HG03135 (cell line): ENCODE data around the gene FAM228A.
"Not testable (repeated sequence)": the region's sequence is repeated elsewhere in the genome, so short reads cannot be mapped to it uniquely, and the experiment has no call there.

ENCODE experiments used
- ATAC-seq: cut with Tn5 transposase; IDR thresholded peaks from one replicate; pipeline ENCODE4 v1.9.1; 2021; ENCODE audit warnings: mild to moderate bottlenecking, moderate library complexity; ENCODE audit not compliant: unreplicated experiment

FAM228A gene

DNA sequence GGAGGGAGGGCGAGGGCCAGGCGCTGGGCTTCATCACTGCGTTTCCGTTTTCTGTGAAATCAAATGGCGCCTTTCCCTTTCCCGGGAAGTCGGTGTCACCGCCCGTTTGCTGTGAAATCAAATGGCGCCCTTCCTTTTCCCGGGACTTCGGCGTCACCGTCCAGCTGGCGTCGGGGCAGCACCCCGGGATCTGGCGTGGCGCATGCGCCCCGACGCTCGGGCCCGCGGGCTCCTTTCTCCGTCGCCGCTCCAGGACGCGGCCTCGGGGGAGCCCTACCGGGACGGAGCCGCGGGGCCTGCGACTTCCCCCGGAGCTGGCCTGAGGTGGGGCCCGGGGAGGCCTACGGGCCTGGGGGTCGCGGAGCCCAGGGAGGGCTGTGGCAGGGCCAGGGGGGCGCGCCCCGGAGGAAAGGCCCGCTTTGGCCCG is at the start of gene FAM228A:
Gene FAM228A, plus strand, starts transcription at position 203 of the 427 bp plus-strand sequence. CDS start 428 bp downstream, outside the sequence.
- ATAC-seq = no peak

GRCh38 chr2:24125956-24126355 is 48.9 kb upstream of the FAM228A start:
- no peak for ATAC-seq

- ATAC-seq = no peak
Observed at GRCh38 chr2:24132543-24132942, 42.3 kb upstream of the FAM228A start.

- ATAC-seq = not testable (repeated sequence)
Observed at GRCh38 chr2:24140305-24140704, 34.5 kb upstream of the FAM228A start.

- ATAC-seq = no peak
Observed at GRCh38 chr2:24147364-24147763, 27.5 kb upstream of the FAM228A start.

DNA sequence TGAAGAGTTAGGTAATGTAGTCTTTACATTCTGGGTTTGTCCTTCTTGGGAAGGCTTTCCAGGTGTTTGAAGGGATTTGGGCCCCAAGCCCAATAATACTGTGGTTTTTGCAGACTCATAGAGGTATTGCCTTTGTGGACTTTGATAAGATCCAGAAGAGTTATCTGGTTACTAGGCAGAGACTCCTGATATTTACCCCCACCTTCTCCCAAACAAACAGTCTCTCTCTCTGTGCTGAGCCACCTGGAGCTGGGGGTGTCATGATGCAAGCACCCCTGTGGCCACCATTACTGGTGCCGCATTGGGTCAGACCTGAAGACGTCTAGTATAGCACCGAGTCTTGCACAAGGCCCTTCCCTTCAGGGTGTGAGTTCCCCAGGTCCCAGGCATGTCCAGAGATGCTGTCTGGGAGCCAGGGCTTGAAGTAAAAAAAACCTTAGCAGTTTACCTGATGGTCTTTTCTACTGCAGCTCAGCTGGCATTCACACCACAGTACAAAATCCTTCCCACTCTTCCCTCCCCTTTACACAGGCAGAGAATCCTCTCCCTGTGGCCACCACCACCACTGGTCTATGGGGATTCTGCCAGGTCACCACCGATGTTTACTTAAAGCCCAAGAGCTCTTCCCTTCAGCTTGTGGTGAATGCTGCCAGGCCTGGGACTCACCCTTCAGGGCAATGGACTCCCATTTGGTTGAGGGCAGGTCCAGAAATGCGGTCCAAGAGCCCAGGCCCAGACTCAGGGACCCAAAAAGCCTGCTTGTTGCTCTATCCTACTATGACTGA is 22.2 kb upstream of the FAM228A start:
- no peak for ATAC-seq

DNA sequence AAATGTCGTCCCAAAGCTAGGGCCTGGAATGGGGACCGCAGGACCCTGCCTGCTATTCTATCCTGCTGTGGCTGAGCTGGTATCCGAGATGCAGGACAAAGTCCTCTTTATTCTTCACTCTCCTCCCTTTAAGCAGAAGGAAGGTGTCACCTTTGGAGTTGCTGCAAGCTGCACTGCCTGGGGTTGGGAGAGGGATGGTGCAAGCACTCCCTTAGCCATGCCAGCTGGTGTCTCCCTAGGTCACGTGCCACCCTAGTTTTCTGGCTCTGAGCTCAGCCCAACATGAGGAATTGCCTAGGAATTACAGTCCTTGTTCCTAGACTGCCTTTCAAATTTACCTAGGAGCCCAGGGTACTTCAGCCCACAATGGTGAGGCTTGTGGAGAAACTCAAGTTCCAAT is 21.4 kb upstream of the FAM228A start:
- no peak for ATAC-seq

- no peak for ATAC-seq
Observed at GRCh38 chr2:24158131-24158530, 16.7 kb upstream of the FAM228A start.

GRCh38 chr2:24159708-24160107 is 15.1 kb upstream of the FAM228A start:
- no peak for ATAC-seq

DNA sequence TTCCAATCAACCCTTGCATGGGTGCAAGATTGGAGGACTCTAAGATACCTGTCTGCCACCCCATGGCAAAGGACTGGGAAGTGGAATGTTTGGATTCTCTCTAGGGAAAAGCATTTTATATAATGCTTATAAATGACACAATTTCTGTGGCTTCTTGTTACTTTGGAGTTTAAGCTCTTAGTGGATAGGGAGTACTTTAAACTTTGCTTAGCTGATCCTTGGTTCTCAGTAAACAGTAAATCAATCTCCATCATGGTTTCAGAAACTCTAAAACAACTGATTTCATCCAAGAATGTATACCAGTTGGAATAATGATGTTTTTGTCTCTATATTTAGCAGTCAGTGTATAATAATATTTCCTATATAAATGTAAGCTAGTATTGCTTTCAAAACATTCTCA is 14.1 kb upstream of the FAM228A start:
- ATAC-seq = no peak

DNA sequence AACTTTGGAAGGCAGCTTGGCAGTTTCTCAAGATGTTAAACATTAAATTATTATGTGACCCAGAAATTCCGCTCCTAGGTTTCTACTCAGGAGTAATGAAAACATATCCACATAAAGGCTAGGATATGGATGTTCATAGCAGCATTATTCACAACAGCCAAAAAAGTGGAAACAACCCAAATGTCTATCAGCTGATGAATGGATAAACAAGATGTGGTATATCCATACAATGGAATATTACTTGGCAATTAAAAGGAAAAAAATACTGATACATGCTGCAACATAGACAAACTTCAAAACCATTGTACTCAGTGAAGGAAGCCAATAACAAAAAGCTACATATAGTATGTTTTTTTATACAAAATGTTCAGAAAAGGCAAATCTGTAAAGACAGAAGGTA is 12.4 kb upstream of the FAM228A start:
- ATAC-seq = no peak

- no peak for ATAC-seq
Observed at GRCh38 chr2:24163186-24163585, 11.7 kb upstream of the FAM228A start.

GRCh38 chr2:24163601-24164000 is 11.3 kb upstream of the FAM228A start:
- no peak for ATAC-seq

- peak; percentile 75 for ATAC-seq
Observed at GRCh38 chr2:24164416-24164973, 10.4 kb upstream of the FAM228A start.

DNA sequence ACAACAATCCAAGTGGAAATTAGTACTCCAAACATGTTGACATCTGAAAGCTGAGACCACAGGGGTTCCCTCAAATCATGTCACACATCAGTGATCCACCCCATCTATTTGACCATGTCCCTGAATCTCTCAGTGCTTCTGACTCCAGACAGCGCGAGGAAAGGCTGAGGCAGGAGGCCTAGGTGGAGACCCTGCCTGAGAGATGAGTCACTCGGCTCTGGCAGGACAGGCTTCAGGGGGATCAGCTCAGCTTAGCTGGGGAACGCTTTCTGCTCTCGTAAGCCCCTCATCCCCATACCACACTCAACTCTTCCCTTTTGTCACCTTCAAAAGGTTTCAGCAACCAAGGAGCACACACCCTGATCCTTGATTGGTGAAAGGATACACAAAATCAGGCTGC is 5.8 kb upstream of the FAM228A start:
- no peak for ATAC-seq

DNA sequence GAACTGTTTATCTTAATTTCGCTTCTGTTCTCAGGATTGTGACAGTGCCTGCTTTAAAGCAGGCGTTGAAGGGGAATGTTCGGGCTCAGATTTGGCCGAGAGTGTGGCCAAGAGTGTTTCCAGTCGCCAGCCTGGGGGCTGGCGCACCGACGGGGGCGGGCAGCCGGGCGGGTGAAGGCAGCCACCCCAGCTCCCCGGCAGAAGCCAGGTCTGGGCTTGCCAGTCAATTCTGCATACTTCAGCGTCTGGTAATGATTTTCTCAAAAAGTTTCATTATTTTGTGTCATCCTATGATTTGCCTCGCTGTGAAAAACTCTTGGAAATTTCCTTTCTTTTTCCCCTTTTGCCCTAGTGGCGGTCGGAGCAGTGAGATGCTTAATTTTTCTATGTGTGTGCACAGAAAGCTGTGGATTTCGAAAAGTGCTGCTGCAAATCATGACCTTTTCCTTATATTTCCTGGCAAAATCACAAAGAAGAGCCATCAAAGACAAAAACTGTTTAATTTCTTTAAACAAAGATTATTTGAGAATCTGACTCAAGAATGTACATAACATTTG is 856 bp downstream of the FAM228A start:
- no peak for ATAC-seq

- no peak for ATAC-seq
Observed at GRCh38 chr2:24176326-24176725, 1.5 kb downstream of the FAM228A start.

- no peak for ATAC-seq
Observed at GRCh38 chr2:24179683-24180082, 4.8 kb downstream of the FAM228A start.

- ATAC-seq = no peak
Observed at GRCh38 chr2:24181849-24182248, 7.0 kb downstream of the FAM228A start.

- ATAC-seq = no peak
Observed at GRCh38 chr2:24182507-24182906, 7.7 kb downstream of the FAM228A start.

DNA sequence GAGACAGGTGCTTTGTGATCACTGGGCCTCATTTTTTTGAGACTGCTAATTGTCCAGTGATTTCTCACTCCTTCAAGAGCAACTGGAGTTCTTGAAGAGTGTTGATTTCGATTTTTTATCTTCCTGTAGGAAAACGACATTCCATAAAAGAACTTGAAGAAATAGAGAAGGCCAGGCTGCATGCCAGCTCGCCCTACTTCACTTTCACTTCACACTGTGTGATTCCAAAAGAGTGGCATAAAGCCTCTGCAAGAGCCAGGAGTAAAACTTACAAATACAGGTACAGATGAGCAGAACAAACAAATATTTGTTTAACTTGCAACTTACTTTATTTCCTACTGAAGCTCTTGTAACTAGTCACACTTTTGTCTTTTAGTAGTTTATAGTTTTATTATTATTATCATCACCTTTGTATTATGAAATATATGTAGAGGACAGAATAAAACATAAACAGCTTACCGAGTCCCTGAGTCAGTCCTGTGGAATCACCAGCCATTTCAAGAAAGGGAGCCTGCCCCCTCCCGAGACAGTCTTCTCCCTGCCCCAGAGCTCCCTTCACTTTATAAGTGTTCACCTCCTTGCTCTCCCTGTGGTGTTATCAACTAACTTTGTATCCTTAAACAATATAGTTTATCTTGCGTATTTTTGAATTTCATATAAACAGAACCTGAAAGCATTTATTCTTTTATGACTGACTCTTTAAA is 8.7 kb downstream of the FAM228A start:
- no peak for ATAC-seq

- ATAC-seq = no peak
Observed at GRCh38 chr2:24189551-24189950, 14.7 kb downstream of the FAM228A start.
